ENCODE measurements around the gene MRPL53.

Gene MRPL53

DNA sequence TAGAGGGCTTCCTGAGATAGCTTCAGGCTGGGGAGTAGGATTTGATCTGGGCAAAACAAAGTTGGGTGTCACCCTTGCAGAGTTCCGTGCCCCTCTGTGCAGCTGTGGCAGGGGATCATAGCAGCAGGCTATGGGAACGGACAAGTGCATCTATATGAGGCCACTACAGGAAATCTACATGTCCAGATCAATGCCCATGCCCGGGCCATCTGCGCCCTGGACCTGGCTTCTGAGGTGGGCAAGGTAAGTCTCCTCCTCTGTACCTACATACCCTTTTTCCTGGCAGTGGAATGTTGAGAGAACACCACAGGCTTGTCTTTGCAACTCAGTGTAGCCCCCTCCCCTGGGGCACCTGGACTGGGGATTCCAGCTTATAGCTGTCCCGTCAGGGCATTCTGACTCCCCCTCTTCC is 47.5 kb downstream of the MRPL53 start:
- no peak for DNase-seq

GRCh38 chr2:74424139-74424992 is 48.1 kb downstream of the MRPL53 start:
- no peak for DNase-seq

DNA sequence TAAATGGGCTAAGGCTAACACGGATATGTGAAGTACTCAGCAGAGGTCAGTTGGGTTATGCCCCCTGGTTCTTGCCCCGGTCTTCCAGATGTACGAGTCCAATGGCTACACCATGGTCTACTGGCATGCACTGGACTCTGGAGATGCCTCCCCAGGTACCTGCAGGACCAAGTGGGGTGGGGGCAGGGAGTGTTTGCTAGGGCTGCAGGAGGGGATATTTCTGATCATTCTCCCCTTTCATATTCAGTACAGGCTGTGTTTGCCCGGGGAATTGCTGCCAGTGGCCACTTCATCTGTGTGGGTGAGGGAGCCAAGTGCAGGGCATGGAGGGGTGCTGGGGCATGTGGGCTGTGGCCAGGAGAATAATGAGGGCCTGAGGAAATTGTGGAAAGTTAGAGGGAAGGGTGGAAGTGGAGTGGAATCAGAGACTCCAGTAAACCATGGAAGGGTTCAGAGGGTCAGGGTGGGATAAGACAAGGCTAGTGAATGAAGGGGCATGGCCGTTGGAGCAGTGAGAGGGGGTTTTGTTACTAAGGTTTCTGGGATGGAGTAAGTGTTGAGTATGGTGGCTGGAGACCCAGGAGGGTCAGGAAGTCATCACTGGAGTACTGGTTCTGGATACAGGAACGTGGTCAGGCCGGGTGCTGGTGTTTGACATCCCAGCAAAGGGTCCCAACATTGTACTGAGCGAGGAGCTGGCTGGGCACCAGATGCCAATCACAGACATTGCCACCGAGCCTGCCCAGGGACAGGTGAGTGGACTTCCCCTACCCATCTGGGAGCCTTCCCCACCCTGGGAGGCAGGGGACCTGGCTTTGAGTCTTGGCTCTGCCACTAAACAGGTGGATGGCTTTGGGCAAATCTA is 49.0 kb downstream of the MRPL53 start:
- DNase-seq: no peak

Measured in activated naive CD4-positive, alpha-beta T cell treated with Interleukin-2 at 50 U/mL for 16 hours (primary cell).